Measurements from ENCODE around the gene CHRNA3.

DNA sequence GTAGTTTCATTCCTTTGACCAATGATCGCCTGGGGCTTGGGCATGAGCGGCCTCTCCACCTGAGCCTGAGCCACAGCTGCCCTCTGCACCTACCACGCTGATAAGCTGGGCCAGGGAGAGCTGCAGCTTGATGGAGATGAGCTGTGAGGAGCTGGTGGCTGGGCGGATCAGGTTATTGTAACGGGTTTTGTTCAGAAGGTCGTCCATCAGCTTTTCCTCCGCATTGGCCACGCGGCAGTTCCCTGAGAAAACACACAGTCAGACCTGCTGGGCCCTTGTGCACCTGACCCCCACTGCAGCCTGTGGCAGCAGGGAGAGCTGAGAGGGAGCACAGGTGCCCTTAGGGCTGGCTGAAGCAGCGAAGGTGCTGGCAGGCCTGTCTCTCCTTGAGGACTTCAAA lies 14.6 kb upstream of the CHRNA3 start:
- TF ChIP-seq, protein P1, sequence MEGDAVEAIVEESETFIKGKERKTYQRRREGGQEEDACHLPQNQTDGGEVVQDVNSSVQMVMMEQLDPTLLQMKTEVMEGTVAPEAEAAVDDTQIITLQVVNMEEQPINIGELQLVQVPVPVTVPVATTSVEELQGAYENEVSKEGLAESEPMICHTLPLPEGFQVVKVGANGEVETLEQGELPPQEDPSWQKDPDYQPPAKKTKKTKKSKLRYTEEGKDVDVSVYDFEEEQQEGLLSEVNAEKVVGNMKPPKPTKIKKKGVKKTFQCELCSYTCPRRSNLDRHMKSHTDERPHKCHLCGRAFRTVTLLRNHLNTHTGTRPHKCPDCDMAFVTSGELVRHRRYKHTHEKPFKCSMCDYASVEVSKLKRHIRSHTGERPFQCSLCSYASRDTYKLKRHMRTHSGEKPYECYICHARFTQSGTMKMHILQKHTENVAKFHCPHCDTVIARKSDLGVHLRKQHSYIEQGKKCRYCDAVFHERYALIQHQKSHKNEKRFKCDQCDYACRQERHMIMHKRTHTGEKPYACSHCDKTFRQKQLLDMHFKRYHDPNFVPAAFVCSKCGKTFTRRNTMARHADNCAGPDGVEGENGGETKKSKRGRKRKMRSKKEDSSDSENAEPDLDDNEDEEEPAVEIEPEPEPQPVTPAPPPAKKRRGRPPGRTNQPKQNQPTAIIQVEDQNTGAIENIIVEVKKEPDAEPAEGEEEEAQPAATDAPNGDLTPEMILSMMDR (IDR thresholded peaks at IDR 0.05) = no peak
- no peak for TF ChIP-seq POLR2A (IDR thresholded peaks at IDR 0.05)
